GM18517 (cell line): ENCODE results near the gene PXDN.
"Not testable (repeated sequence)": the region's sequence is repeated elsewhere in the genome, so short reads cannot be mapped to it uniquely, and the experiment has no call there.

Experiments
- ATAC-seq: cut with Tn5 transposase; IDR thresholded peaks from one replicate; pipeline ENCODE4 v1.9.1; 2021; ENCODE audit warnings: mild to moderate bottlenecking, moderate library complexity; ENCODE audit not compliant: unreplicated experiment

The PXDN gene

GRCh38 chr2:1708476-1709334 lies 35.6 kb downstream of the PXDN start:
- ATAC-seq: no peak

GRCh38 chr2:1707771-1708418 lies 36.4 kb downstream of the PXDN start:
- no peak for ATAC-seq

- not testable (repeated sequence) for ATAC-seq
Observed at GRCh38 chr2:1706089-1706841, 38.0 kb downstream of the PXDN start.

- no peak for ATAC-seq
Observed at GRCh38 chr2:1705557-1706076, 38.7 kb downstream of the PXDN start.

GRCh38 chr2:1704631-1705556 lies 39.4 kb downstream of the PXDN start:
- no peak for ATAC-seq

- ATAC-seq: no peak
Observed at GRCh38 chr2:1702186-1702565, 42.1 kb downstream of the PXDN start.

GRCh38 chr2:1701556-1702185 lies 42.6 kb downstream of the PXDN start:
- no peak for ATAC-seq

- no peak for ATAC-seq
Observed at GRCh38 chr2:1701020-1701419, 43.3 kb downstream of the PXDN start.

- not testable (repeated sequence) for ATAC-seq
Observed at GRCh38 chr2:1700427-1700826, 43.9 kb downstream of the PXDN start.

GRCh38 chr2:1698188-1698945 lies 45.9 kb downstream of the PXDN start:
- ATAC-seq: no peak

GRCh38 chr2:1697601-1698000 lies 46.7 kb downstream of the PXDN start:
- ATAC-seq: no peak

- ATAC-seq: no peak
Observed at GRCh38 chr2:1696472-1696871, 47.8 kb downstream of the PXDN start.

GRCh38 chr2:1694371-1695271 lies 49.7 kb downstream of the PXDN start:
- no peak for ATAC-seq

- ATAC-seq: no peak
Observed at GRCh38 chr2:1693723-1694122, 50.6 kb downstream of the PXDN start.

- no peak for ATAC-seq
Observed at GRCh38 chr2:1692342-1692741, 52.0 kb downstream of the PXDN start.

GRCh38 chr2:1691366-1691765 lies 52.9 kb downstream of the PXDN start:
- no peak for ATAC-seq

- ATAC-seq: no peak
Observed at GRCh38 chr2:1690056-1690775, 54.1 kb downstream of the PXDN start.
